Smooth muscle cell (in vitro differentiated cells): ENCODE results near the gene EARS2. TPM values are rescaled to one million over a fixed set of nuclear protein-coding genes. Genes with fewer than 3 reads are reported as not detected.
"Not testable (repeated sequence)": the region's sequence is repeated elsewhere in the genome, so short reads cannot be mapped to it uniquely, and the experiment has no call there.

Experiments
- DNase-seq: peaks from one replicate; lab custom pipeline; 2025; ENCODE audit not compliant: unreplicated experiment; lab: John Stamatoyannopoulos, UW
- H2AFZ ChIP-seq: fragments of 200-600 bp; sonication (generic); 2 replicates; pipeline ENCODE4 v1.6.0; 2016; ENCODE audit warnings: antibody characterized with exemption, low read depth, mild to moderate bottlenecking
- H3F3A ChIP-seq: fragments of 200-600 bp; sonication (generic); 2 replicates; pipeline ENCODE4 v1.6.0; 2017; ENCODE audit warnings: antibody characterized with exemption, low read depth
- H3K27ac ChIP-seq: fragments of 200-600 bp; sonication (generic); 2 replicates; pipeline ENCODE4 v1.5.1; 2016; ENCODE audit warnings: low read depth, mild to moderate bottlenecking
- H3K27me3 ChIP-seq: fragments of 200-600 bp; sonication (generic); 2 replicates; pipeline ENCODE4 v1.6.1; 2016; ENCODE audit warnings: low read depth, mild to moderate bottlenecking
- H3K36me3 ChIP-seq: fragments of 200-600 bp; sonication (generic); 2 replicates; pipeline ENCODE4 v1.5.1; 2016; ENCODE audit warnings: low read depth
- H3K4me1 ChIP-seq: fragments of 200-600 bp; sonication (generic); 2 replicates; pipeline ENCODE4 v1.5.1; 2016; ENCODE audit warnings: low read depth
- H3K4me2 ChIP-seq: fragments of 200-600 bp; sonication (generic); 2 replicates; pipeline ENCODE4 v1.6.0; 2016; ENCODE audit warnings: mild to moderate bottlenecking
- H3K4me3 ChIP-seq: fragments of 200-600 bp; sonication (generic); 2 replicates; pipeline ENCODE4 v1.5.1; 2016; ENCODE audit warnings: mild to moderate bottlenecking
- H3K79me2 ChIP-seq: fragments of 200-600 bp; sonication (generic); 2 replicates; pipeline ENCODE4 v1.6.0; 2016; ENCODE audit warnings: low read depth, mild to moderate bottlenecking
- H3K9ac ChIP-seq: fragments of 200-600 bp; sonication (generic); 2 replicates; pipeline ENCODE4 v1.6.0; 2016; ENCODE audit warnings: low read depth
- H3K9me3 ChIP-seq: fragments of 200-600 bp; sonication (generic); replicated peaks from 2 replicates; pipeline ENCODE4 v1.5.1; 2016; ENCODE audit warnings: low read depth
- H4K20me1 ChIP-seq: fragments of 200-600 bp; sonication (generic); 2 replicates; pipeline ENCODE4 v1.6.0; 2016; ENCODE audit warnings: low read depth
- CTCF ChIP-seq: fragments of 200-600 bp; sonication (generic); IDR thresholded peaks from 2 replicates; pipeline ENCODE4 v1.5.1; 2017; ENCODE audit warnings: borderline replicate concordance, mild to moderate bottlenecking, antibody characterized with exemption; ENCODE audit not compliant: insufficient read depth, poor library complexity, severe bottlenecking
- WGBS: methylation state at CpG from one replicate; pipeline ENCODE4 v1.1.7; 2016; ENCODE audit warnings: low lambda C conversion rate; 5-methylcytosine and 5-hydroxymethylcytosine counted together
- polyA plus RNA-seq: library from polyadenylated mRNA; unstranded; fragments of >200 nt; fragmentation: Nextera tagmentation; extraction: Ambion mirVana; gene quantifications from 2 replicates; pipeline ENCODE4 v1.2.1, GENCODE V29; 2016
- total RNA-seq: library from RNA; depleted of rRNA; stranded (reverse); fragments of >200 nt; gene quantifications from 2 replicates; pipeline ENCODE4 v1.2.3, GENCODE V29; 2014

EARS2 gene
- total and polyA plus RNA-seq, 2 experiments from 2014 or later, result 13.0 to 32.8 TPM

DNA sequence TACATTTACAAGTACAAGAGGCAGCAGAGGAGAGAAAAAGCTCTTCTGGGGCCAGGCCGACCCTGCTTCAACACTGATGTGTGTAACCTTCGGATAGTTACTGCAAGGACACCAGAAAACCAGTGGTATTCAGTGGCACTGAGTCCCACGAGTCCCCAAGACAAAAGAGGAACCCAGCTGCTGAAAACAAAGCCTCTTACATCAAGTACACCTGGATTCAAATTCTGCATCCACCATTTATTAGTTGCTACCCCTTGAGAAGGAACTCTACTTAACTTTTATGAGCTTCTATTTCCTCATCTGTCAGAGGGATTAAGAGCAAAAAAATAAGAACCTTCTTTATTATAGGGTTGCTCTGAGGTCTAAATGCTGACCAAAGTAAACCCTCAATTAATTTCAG lies 2.6 kb downstream of the EARS2 start:
- Histone ChIP-seq H3K9me3 (no peaks in the 10 kb centered on the region), H3F3A (no peaks in the 10 kb centered on the region), H3K4me2 (no peak overlapping the region), H3K27me3 (no peaks in the 10 kb centered on the region), H3K9ac (no peak overlapping the region), H3K79me2 (peaks cover 36% of the 10 kb centered on the region), H3K27ac (no peak overlapping the region), H3K4me3 (no peak overlapping the region), H2AFZ (no peak overlapping the region), H4K20me1 (peaks cover 3% of the 10 kb centered on the region), H3K36me3 (peaks cover 3% of the 10 kb centered on the region), H3K4me1 (peaks cover 11% of the 10 kb centered on the region)
- no peak for DNase-seq
- no peak for TF ChIP-seq CTCF
- 89% methylated on average over 3 of the region's 3 CpGs for WGBS

DNA sequence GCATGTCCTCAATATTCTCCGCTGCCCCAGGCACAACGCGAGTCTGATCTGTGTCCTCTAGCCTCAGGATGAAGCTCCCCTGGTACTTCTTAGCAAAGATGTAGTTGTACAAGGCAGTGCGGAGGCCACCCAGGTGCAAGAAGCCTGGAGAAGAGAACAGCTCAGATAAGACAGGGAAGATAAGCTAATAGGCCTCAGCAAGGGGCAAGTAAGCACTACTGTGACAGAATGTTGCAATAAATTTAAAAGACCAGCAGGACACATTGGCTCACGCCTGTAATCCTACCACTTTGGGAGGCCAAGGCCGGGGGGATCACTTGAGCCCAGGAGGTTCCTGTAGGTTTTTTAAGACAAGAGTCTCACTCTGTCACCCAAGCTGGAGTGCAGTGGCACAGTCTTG lies 5.0 kb downstream of the EARS2 start:
- DNase-seq, result no peak
- Histone ChIP-seq H3K9me3 (no peaks in the 10 kb centered on the region), H3K36me3 (peaks cover 3% of the 10 kb centered on the region), H3K4me1 (no peaks in the 10 kb centered on the region), H3F3A (no peaks in the 10 kb centered on the region), H3K27ac (no peak overlapping the region), H3K4me2 (no peak overlapping the region), H2AFZ (no peak overlapping the region), H3K27me3 (no peaks in the 10 kb centered on the region), H3K4me3 (no peak overlapping the region), H3K79me2 (peaks cover 18% of the 10 kb centered on the region), H3K9ac (no peak overlapping the region), H4K20me1 (no peaks in the 10 kb centered on the region)
- 79% methylated on average over 6 of the region's 6 CpGs for WGBS
- no peak for TF ChIP-seq CTCF

DNA sequence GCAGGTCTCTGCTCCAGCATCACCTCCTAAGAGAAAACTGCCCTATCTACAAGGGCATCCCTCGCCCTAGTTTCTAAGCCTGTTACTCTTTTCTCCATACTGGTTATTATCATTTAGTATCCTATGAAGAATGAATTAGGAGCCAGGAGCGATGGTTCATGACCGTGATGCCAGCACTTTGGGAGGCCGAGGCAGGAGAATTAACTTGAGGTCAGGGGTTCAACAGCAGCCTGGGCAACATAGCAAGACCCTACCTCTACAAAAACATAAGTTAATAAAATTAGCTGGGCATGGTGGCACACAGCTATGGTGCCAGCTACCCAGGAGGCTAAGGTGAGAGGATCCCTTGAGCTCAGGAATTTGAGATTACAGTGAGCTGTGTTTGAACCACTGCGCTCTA lies 7.2 kb downstream of the EARS2 start:
- H3K36me3 ChIP-seq, result peaks cover 6% of the 10 kb centered on the region
- no peaks in the 10 kb centered on the region for H3K27me3 ChIP-seq
- H2AFZ ChIP-seq, result no peak overlapping the region
- no peak for DNase-seq
- no peaks in the 10 kb centered on the region for H3F3A ChIP-seq
- H3K27ac ChIP-seq, result no peak overlapping the region
- no peak overlapping the region for H3K9ac ChIP-seq
- H3K4me1 ChIP-seq, result no peaks in the 10 kb centered on the region
- no peak overlapping the region for H3K4me2 ChIP-seq
- H3K9me3 ChIP-seq, result no peaks in the 10 kb centered on the region
- 97% methylated on average over 5 of the region's 5 CpGs for WGBS
- H4K20me1 ChIP-seq, result no peaks in the 10 kb centered on the region
- peaks cover 4% of the 10 kb centered on the region for H3K79me2 ChIP-seq
- H3K4me3 ChIP-seq, result no peak overlapping the region
- no peak for TF ChIP-seq CTCF

- Histone ChIP-seq H3K27ac (no peak overlapping the region), H3K4me1 (no peaks in the 10 kb centered on the region), H3K79me2 (no peaks in the 10 kb centered on the region), H3F3A (peaks cover 3% of the 10 kb centered on the region), H3K36me3 (peaks cover 6% of the 10 kb centered on the region), H2AFZ (no peak overlapping the region), H3K27me3 (no peaks in the 10 kb centered on the region), H3K9me3 (no peaks in the 10 kb centered on the region), H3K9ac (no peak overlapping the region), H4K20me1 (no peaks in the 10 kb centered on the region), H3K4me3 (no peak overlapping the region), H3K4me2 (no peak overlapping the region)
- WGBS, result 98% methylated on average over 14 of the region's 14 CpGs
- DNase-seq, result no peak
- TF ChIP-seq CTCF, result no peak
Observed at GRCh38 chr16:23544436-23544835, 12.7 kb downstream of the EARS2 start.

- WGBS, result 98% methylated on average over 3 of the region's 3 CpGs
- not testable (repeated sequence) for H3K9ac ChIP-seq, H3K4me3 ChIP-seq, H3K27me3 ChIP-seq, DNase-seq, H3K4me1 ChIP-seq, H4K20me1 ChIP-seq, H3K9me3 ChIP-seq, H2AFZ ChIP-seq, H3F3A ChIP-seq, H3K36me3 ChIP-seq, H3K27ac ChIP-seq, H3K4me2 ChIP-seq, H3K79me2 ChIP-seq
Observed at GRCh38 chr16:23540817-23541178, 16.4 kb downstream of the EARS2 start.
